Endodermal cell (in vitro differentiated cells): ENCODE data around the gene HOXD3. TPM values are rescaled to one million over a fixed set of nuclear protein-coding genes. Genes with fewer than 3 reads are reported as not detected.

Experiments
- DNase-seq: peaks from one replicate; pipeline ENCODE4 v3.0.0-alpha.2; 2017
- H3K27ac ChIP-seq: 2 replicates; pipeline ENCODE4 v1.5.1; 2013; ENCODE audit warnings: mild to moderate bottlenecking, low read depth, low read length, moderate library complexity
- H3K27me3 ChIP-seq: 2 replicates; pipeline ENCODE4 v1.6.1; 2013; ENCODE audit warnings: mild to moderate bottlenecking, low read length, moderate library complexity; ENCODE audit not compliant: insufficient read depth, control insufficient read depth, poor library complexity, severe bottlenecking
- H3K36me3 ChIP-seq: 2 replicates; pipeline ENCODE4 v1.7.0; 2013; ENCODE audit warnings: mild to moderate bottlenecking, low read length, moderate library complexity; ENCODE audit not compliant: control insufficient read depth, insufficient read depth
- H3K4me1 ChIP-seq: one replicate; pipeline ENCODE4 v1.7.0; 2013; ENCODE audit warnings: low read length; ENCODE audit not compliant: control insufficient read depth, insufficient read depth
- H3K4me3 ChIP-seq: 2 replicates; pipeline ENCODE4 v1.5.1; 2013; ENCODE audit warnings: mild to moderate bottlenecking, low read length, moderate library complexity
- H3K9ac ChIP-seq: 2 replicates; pipeline ENCODE4 v1.6.1; 2013; ENCODE audit warnings: mild to moderate bottlenecking, low read length, moderate library complexity; ENCODE audit not compliant: poor library complexity, severe bottlenecking; ENCODE audit errors: extremely low read depth
- H3K9me3 ChIP-seq: 2 replicates; pipeline ENCODE4 v1.6.1; 2013; ENCODE audit warnings: mild to moderate bottlenecking, low read length, moderate library complexity; ENCODE audit not compliant: control insufficient read depth
- H3K27ac Mint-ChIP-seq: 2 replicates; pipeline ENCODE4 v1.8.0; 2020; ENCODE audit warnings: mixed read lengths
- H3K27me3 Mint-ChIP-seq: 2 replicates; pipeline ENCODE4 v1.8.0; 2021; ENCODE audit warnings: mild to moderate bottlenecking, mixed read lengths; ENCODE audit not compliant: insufficient read depth
- H3K36me3 Mint-ChIP-seq: 2 replicates; pipeline ENCODE4 v1.8.0; 2020; ENCODE audit warnings: low read depth, mixed read lengths
- H3K4me1 Mint-ChIP-seq: 2 replicates; pipeline ENCODE4 v1.8.0; 2020; ENCODE audit warnings: mixed read lengths
- H3K4me3 Mint-ChIP-seq: 2 replicates; pipeline ENCODE4 v1.8.0; 2020; ENCODE audit warnings: mild to moderate bottlenecking, moderate library complexity, mixed read lengths
- H3K9me3 Mint-ChIP-seq: 2 replicates; pipeline ENCODE4 v1.8.0; 2020; ENCODE audit warnings: mild to moderate bottlenecking, mixed read lengths
- WGBS, 2 experiments: methylation state at CpG; one replicate each; pipeline versions ENCODE4 v1.1.5 to v1.1.7; 2013; ENCODE audit warnings: missing lambda C conversion rate in 2 of 2, mixed read lengths in 1 of 2; ENCODE audit not compliant: insufficient coverage in 1 of 2, insufficient read length in 1 of 2; 5-methylcytosine and 5-hydroxymethylcytosine counted together
- total RNA-seq, 2 donors: library from RNA; stranded (reverse); fragmentation: NEBNext Ultra II Directional in 1 of 2; extraction: Animal tissue kit (Norgen Biotek cat#: 25700) in 1 of 2; gene quantifications; 2 replicates in 1 of 2; 3 replicates in 1 of 2; pipeline ENCODE4 v1.2.1, GENCODE V29; 2021
- TF ChIP-seq, protein P1 (sequence below): fragments of 200-600 bp; sonication (generic); conservative IDR thresholded peaks from 2 replicates; pipeline ENCODE4 v1.5.0; 2021; ENCODE audit warnings: antibody characterized with exemption, mild to moderate bottlenecking

Gene HOXD3
- total RNA-seq, 2 donors from 2014 or later: not detected

DNA sequence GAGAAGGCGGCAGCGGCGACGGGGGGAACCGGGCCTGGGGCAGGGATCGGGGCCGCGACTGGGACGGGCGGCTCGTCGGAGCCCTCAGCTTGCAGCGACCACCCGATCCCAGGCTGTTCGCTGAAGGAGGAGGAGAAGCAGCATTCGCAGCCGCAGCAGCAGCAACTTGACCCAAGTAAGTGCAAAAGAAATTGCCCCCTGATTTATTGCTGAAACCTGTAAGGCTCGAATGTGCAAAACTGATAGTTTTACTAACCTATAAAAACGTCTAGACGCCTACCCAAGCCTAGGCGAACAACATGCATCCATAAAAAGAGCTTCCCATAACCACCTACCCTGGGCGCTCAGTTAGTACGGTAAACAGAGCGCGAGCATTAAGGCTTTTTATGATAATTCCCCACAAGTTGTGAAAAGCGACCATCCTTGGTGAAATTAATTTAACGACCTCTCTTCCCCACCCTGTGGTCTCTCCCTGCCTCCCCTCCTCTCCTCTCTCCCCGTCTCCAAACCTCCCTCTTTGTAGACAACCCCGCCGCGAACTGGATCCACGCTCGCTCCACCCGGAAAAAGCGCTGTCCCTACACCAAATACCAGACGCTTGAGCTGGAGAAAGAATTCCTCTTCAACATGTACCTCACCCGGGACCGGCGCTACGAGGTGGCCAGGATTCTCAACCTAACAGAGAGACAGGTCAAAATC lies 33.5 kb upstream of the HOXD3 start:
- no peaks in the 10 kb centered on the region for H3K9me3 Mint-ChIP-seq
- no peak overlapping the region for H3K27ac Mint-ChIP-seq
- H3K27ac ChIP-seq: no peak overlapping the region
- peaks cover 100% of the 10 kb centered on the region for H3K27me3 ChIP-seq
- no peak overlapping the region for H3K9ac ChIP-seq
- peak overlapping the region; percentile 69 for H3K4me3 ChIP-seq
- H3K36me3 Mint-ChIP-seq: no peaks in the 10 kb centered on the region
- no peaks in the 10 kb centered on the region for H3K4me1 ChIP-seq
- H3K4me1 Mint-ChIP-seq: peaks cover 5% of the 10 kb centered on the region
- H3K9me3 ChIP-seq: no peaks in the 10 kb centered on the region
- TF ChIP-seq, protein P1, sequence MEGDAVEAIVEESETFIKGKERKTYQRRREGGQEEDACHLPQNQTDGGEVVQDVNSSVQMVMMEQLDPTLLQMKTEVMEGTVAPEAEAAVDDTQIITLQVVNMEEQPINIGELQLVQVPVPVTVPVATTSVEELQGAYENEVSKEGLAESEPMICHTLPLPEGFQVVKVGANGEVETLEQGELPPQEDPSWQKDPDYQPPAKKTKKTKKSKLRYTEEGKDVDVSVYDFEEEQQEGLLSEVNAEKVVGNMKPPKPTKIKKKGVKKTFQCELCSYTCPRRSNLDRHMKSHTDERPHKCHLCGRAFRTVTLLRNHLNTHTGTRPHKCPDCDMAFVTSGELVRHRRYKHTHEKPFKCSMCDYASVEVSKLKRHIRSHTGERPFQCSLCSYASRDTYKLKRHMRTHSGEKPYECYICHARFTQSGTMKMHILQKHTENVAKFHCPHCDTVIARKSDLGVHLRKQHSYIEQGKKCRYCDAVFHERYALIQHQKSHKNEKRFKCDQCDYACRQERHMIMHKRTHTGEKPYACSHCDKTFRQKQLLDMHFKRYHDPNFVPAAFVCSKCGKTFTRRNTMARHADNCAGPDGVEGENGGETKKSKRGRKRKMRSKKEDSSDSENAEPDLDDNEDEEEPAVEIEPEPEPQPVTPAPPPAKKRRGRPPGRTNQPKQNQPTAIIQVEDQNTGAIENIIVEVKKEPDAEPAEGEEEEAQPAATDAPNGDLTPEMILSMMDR: no peak
- H3K36me3 ChIP-seq: no peaks in the 10 kb centered on the region
- peak; percentile 72 for DNase-seq
- WGBS, 2 experiments: 4 to 5% methylated on average over 31 to 40 of the region's 40 CpGs
- peak overlapping the region; percentile 43 for H3K4me3 Mint-ChIP-seq
- H3K27me3 Mint-ChIP-seq: peaks cover 99% of the 10 kb centered on the region

DNA sequence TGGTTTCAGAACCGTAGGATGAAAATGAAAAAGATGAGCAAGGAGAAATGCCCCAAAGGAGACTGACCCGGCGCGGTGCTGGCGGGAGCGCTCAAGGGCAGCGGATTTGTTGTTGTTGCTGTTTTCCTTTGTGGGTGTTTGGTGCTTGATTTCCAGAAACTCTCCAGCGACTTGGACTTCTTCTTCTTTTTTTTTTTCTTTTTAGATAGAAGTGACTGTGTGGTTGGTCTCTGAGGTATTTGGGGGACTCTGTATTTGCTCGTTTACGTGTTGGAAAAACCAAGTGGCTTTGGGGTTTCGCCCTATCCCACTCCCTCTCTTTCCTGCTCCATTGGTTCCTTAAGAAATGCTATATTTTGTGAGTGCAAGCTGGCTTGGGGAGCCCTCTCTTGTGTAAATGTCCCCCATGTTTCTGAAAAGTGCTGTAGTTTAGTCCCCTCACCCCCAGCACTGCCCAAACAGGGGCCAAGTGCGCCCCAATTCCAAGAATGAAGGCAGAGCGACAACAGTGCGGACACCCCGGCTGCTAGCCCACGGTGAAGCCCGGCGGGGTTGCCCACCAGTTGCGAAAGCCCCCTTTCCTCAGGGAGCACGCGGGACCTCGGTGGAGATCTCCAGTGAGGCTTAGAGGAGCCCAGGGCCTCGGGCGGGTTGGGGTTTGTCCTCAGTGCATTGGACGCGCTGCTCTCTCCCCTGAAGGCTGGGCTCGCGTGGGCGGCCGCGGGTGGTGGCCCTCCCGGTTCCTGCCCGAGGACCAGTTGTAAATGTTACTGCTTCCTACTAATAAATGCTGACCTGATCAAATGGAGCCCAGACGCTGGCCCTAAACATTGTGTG lies 32.8 kb upstream of the HOXD3 start:
- Histone ChIP-seq H3K4me1 (no peaks in the 10 kb centered on the region), H3K27ac (no peak overlapping the region), H3K27me3 (peaks cover 100% of the 10 kb centered on the region), H3K36me3 (no peaks in the 10 kb centered on the region), H3K4me3 (no peak overlapping the region), H3K9me3 (no peaks in the 10 kb centered on the region), H3K9ac (no peak overlapping the region)
- H3K27ac Mint-ChIP-seq: no peak overlapping the region
- TF ChIP-seq, protein P1: no peak
- H3K36me3 Mint-ChIP-seq: no peaks in the 10 kb centered on the region
- H3K4me1 Mint-ChIP-seq: peaks cover 8% of the 10 kb centered on the region
- peaks cover 99% of the 10 kb centered on the region for H3K27me3 Mint-ChIP-seq
- H3K9me3 Mint-ChIP-seq: no peaks in the 10 kb centered on the region
- no peak overlapping the region for H3K4me3 Mint-ChIP-seq
- DNase-seq: peak; percentile 42
- 18 to 32% methylated on average over 20 to 34 of the region's 34 CpGs for WGBS, 2 experiments

DNA sequence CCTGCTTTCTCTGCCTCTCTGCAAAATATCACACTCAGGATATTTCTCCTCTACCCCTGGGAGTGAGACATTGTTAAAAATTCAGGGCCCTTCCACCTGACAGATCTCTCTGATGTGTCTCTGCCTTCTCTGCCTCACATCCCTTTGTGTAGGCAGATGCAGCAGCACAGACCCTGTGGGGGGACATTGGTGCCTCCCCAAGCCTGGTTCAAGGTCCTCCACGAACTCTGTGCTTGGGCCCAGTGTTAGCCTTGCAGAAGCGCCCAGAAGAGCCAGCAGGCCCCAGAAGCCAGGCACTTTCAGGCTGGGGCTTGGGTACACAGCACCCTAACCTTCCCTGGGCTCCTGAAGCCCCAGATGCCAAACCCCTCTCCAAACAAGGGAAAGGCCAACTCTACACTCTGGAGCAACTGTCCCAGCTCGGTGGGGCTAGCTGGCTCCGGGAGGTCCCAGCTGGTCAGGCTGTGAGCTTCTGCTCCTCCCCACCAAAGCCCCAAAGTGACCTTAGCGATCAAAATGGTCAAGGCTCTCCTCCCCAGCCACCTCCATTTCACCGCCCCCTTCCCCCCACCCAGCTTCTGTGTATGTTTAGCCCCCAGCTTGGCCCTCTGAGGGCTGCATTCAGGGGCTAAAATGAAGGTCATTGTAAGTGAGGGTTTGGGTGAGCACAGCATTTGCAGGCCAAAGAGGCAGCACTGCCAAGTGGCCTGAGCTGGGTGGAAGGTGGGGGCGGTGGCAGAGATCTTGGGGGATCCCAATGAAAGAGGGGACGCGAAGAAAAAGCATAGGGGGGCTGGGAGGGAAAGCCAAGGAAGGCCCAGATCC lies 31.9 kb upstream of the HOXD3 start:
- H3K4me3 ChIP-seq: no peak overlapping the region
- H3K4me1 ChIP-seq: no peaks in the 10 kb centered on the region
- no peaks in the 10 kb centered on the region for H3K9me3 ChIP-seq
- Mint-ChIP-seq H3K27me3 (peaks cover 96% of the 10 kb centered on the region), H3K4me3 (no peak overlapping the region), H3K9me3 (no peaks in the 10 kb centered on the region), H3K36me3 (no peaks in the 10 kb centered on the region), H3K27ac (no peak overlapping the region), H3K4me1 (peaks cover 8% of the 10 kb centered on the region)
- DNase-seq: peak; percentile 47
- no peak overlapping the region for H3K27ac ChIP-seq
- H3K36me3 ChIP-seq: no peaks in the 10 kb centered on the region
- TF ChIP-seq, protein P1: no peak
- 24 to 30% methylated on average over 4 to 9 of the region's 9 CpGs for WGBS, 2 experiments
- H3K9ac ChIP-seq: no peak overlapping the region
- H3K27me3 ChIP-seq: peaks cover 100% of the 10 kb centered on the region
